DND-41 (cell line): ENCODE measurements around the gene DOP1A.

Source experiments
- EZH2 ChIP-seq: IDR thresholded peaks from 3 replicates; pipeline ENCODE4 v1.6.1; 2012; ENCODE audit warnings: borderline replicate concordance, low read depth, mild to moderate bottlenecking, moderate library complexity, low read length, inconsistent platforms; ENCODE audit not compliant: severe bottlenecking
- TF ChIP-seq, protein P1 (sequence below): IDR thresholded peaks from 2 replicates; pipeline ENCODE4 v1.5.1; 2012; ENCODE audit warnings: borderline replicate concordance, low read length, moderate library complexity, mild to moderate bottlenecking; ENCODE audit not compliant: poor library complexity, severe bottlenecking; ENCODE audit errors: extremely low read depth

GRCh38 chr6:83067448-83068439, at the start of gene DOP1A:
- TF ChIP-seq, protein P1, sequence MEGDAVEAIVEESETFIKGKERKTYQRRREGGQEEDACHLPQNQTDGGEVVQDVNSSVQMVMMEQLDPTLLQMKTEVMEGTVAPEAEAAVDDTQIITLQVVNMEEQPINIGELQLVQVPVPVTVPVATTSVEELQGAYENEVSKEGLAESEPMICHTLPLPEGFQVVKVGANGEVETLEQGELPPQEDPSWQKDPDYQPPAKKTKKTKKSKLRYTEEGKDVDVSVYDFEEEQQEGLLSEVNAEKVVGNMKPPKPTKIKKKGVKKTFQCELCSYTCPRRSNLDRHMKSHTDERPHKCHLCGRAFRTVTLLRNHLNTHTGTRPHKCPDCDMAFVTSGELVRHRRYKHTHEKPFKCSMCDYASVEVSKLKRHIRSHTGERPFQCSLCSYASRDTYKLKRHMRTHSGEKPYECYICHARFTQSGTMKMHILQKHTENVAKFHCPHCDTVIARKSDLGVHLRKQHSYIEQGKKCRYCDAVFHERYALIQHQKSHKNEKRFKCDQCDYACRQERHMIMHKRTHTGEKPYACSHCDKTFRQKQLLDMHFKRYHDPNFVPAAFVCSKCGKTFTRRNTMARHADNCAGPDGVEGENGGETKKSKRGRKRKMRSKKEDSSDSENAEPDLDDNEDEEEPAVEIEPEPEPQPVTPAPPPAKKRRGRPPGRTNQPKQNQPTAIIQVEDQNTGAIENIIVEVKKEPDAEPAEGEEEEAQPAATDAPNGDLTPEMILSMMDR = peak; percentile 98
- TF ChIP-seq EZH2 = no peak
